ENCODE measurements around the gene KCNAB2.

KCNAB2 gene

GRCh38 chr1:6130036-6130435, 84.3 kb downstream of the KCNAB2 start:
- Histone ChIP-seq H3K36me3 (ENCODE audit: insufficient read depth, low read depth, low read length) (no peaks in the 10 kb centered on the region), H3K4me1 (ENCODE audit: insufficient read depth, low read length) (no peaks in the 10 kb centered on the region; the same call in 1 of the 2 replicates), H3K4me3 (ENCODE audit: low read length) (no peak overlapping the region), H3K9me3 (ENCODE audit: insufficient read depth, low read depth, low read length) (0 out of 2 replicates have a peak, but pooled peaks cover 5% of the 10 kb centered on the region), H3K27ac (ENCODE audit: low read length) (no peak overlapping the region), H3K27me3 (ENCODE audit: insufficient read depth, low read length) (peaks cover 23% of the 10 kb centered on the region), H3K9ac (ENCODE audit: low read depth, low read length) (no peak overlapping the region)

DNA sequence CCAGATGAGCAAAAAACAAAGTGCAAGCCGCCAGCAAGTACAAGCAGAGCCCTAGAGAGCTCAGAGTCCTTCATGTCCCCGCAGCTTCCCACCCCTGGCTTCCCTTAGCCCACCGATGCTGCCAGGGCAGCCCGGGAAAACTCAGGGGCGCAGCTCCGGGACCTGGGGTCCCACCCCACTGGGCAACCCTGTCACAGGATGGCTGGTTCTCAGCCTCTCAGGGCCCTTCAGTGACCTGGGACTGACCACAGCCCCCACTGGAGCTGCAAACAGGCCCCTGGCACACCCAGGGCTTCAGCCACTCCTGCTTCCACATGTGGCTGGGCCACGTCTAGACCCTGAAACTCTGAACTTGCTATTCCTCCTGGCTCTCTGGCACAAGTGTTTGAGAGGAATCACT, 84.9 kb downstream of the KCNAB2 start:
- H3K27ac ChIP-seq (ENCODE audit: low read length): no peak overlapping the region
- no peaks in the 10 kb centered on the region; the same call in 1 of the 2 replicates for H3K4me1 ChIP-seq (ENCODE audit: insufficient read depth, low read length)
- no peaks in the 10 kb centered on the region for H3K36me3 ChIP-seq (ENCODE audit: insufficient read depth, low read depth, low read length)
- H3K9me3 ChIP-seq (ENCODE audit: insufficient read depth, low read depth, low read length): 0 out of 2 replicates have a peak, but pooled peaks cover 5% of the 10 kb centered on the region
- no peak overlapping the region for H3K9ac ChIP-seq (ENCODE audit: low read depth, low read length)
- H3K4me3 ChIP-seq (ENCODE audit: low read length): no peak overlapping the region
- H3K27me3 ChIP-seq (ENCODE audit: insufficient read depth, low read length): peaks cover 23% of the 10 kb centered on the region

DNA sequence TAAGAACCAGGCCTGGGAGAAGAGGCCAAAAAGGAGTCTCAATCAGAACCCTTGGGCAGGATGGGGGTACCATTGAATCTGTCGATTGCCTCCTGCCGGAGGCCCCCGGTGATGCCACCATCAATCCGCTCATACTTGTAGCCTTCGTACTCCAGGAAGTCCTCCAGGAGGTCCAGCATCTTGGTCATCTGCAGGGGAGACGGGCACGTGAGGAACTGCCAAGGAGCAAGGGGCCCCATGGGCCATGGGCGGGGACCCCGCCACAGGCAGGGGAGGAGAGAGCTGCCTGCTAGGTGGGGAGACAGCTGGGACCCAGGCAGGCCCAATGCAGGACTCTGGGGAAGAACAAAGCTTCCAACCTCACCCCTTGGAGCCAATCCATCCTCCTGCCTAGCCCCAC, 85.9 kb downstream of the KCNAB2 start:
- H3K27me3 ChIP-seq (ENCODE audit: insufficient read depth, low read length): peaks cover 23% of the 10 kb centered on the region
- 0 out of 2 replicates have a peak, but pooled peaks cover 5% of the 10 kb centered on the region for H3K9me3 ChIP-seq (ENCODE audit: insufficient read depth, low read depth, low read length)

DNA sequence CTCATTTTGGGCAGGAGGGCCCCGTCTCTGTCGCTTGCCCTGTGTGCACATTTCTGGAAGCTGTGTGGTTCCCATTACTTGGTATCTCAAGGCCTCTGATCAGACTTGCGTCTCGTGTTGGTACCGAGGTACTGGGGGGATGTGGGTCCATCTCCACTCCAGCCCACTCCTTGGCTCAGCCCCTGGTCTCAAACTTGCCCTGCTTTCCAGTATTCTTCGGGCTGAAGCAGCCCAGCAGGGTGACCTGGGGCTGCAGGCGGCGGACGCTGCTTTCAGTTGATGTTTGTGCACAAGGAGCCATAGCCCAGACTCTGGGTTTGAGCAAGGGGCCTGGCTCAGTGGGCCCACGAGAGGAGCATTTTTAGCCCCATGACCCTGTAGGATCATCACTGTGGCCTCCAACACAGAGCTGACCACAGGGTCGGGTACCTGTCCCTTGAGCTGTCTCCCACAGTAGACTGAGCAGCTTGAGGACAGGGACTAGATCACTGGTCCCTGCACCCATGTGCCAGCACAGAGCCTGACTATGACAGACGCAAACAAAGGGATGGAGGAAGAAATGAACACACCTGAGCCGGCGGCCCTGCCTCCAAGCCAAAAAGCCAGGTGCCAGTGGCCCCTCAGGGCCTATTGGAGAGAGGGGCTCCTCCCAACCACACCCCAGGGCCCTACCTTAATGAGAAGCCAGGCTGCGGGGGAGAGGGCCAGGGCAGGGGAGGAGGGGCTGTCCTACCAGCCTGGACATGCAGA, 87.6 kb downstream of the KCNAB2 start:
- H3K27me3 ChIP-seq (ENCODE audit: insufficient read depth, low read length): peaks cover 8% of the 10 kb centered on the region
- no peak overlapping the region for H3K4me3 ChIP-seq (ENCODE audit: low read length)
- no peaks in the 10 kb centered on the region for H3K4me1 ChIP-seq (ENCODE audit: insufficient read depth, low read length)
- H3K27ac ChIP-seq (ENCODE audit: low read length): no peak overlapping the region
- 0 out of 2 replicates have a peak, but pooled peaks cover 5% of the 10 kb centered on the region for H3K9me3 ChIP-seq (ENCODE audit: insufficient read depth, low read depth, low read length)
- H3K9ac ChIP-seq (ENCODE audit: low read depth, low read length): no peak overlapping the region
- no peaks in the 10 kb centered on the region for H3K36me3 ChIP-seq (ENCODE audit: insufficient read depth, low read depth, low read length)

More for the DNA sequence above, 85.9 kb downstream of the KCNAB2 start:
- Histone ChIP-seq H3K36me3 (ENCODE audit: insufficient read depth, low read depth, low read length) (no peaks in the 10 kb centered on the region), H3K9ac (ENCODE audit: low read depth, low read length) (no peak overlapping the region), H3K4me3 (ENCODE audit: low read length) (no peak overlapping the region), H3K4me1 (ENCODE audit: insufficient read depth, low read length) (no peaks in the 10 kb centered on the region; the same call in 1 of the 2 replicates), H3K27ac (ENCODE audit: low read length) (no peak overlapping the region)

GRCh38 chr1:6134206-6134605, 88.5 kb downstream of the KCNAB2 start:
- H3K27me3 ChIP-seq (ENCODE audit: insufficient read depth, low read length): no peaks in the 10 kb centered on the region
- no peaks in the 10 kb centered on the region for H3K36me3 ChIP-seq (ENCODE audit: insufficient read depth, low read depth, low read length)
- no peak overlapping the region for H3K4me3 ChIP-seq (ENCODE audit: low read length)
- H3K27ac ChIP-seq (ENCODE audit: low read length): no peak overlapping the region
- H3K4me1 ChIP-seq (ENCODE audit: insufficient read depth, low read length): no peaks in the 10 kb centered on the region
- H3K9ac ChIP-seq (ENCODE audit: low read depth, low read length): no peak overlapping the region
- H3K9me3 ChIP-seq (ENCODE audit: insufficient read depth, low read depth, low read length): 0 out of 2 replicates have a peak, but pooled peaks cover 5% of the 10 kb centered on the region

DNA sequence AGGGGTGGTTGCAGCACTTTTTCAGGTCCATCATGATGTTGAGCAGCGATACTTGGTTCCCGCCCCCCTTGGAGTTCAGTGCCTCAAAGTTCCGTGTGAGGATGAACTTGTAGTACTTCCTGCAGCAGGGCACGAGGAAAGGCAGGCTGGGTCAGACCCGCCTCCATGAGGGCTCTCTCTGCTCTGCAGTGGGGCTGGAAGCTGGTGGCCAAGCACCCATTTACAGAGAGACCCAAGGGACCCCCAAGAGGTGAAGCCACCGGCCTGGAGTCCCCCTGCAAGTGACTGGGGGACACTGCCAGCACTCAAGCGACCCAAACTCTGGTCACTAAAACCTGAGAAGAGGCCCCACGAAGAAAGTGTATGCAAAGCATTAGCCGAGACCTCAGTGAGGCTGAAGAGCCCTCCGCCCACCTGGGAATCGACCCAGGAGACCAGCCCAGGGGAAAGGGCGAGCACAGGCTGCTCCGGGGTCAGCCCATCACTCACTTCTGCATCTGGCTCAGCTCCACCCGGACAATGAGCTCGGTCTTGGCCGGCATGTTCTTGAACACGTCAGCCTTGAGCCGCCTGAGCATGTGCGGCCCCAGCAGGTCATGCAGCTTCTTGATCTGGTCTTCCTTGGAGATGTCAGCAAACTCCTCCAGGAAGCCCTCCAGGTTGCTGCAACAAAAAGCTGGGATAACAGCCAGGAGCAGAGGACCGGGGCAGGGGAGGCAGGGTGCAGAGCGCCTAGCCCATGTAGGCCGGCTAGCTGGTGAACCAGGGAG, 89.2 kb downstream of the KCNAB2 start:
- no peaks in the 10 kb centered on the region for H3K36me3 ChIP-seq (ENCODE audit: insufficient read depth, low read depth, low read length)
- H3K9ac ChIP-seq (ENCODE audit: low read depth, low read length): no peak overlapping the region
- H3K4me3 ChIP-seq (ENCODE audit: low read length): no peak overlapping the region
- no peak overlapping the region for H3K27ac ChIP-seq (ENCODE audit: low read length)
- H3K27me3 ChIP-seq (ENCODE audit: insufficient read depth, low read length): no peaks in the 10 kb centered on the region
- H3K9me3 ChIP-seq (ENCODE audit: insufficient read depth, low read depth, low read length): 0 out of 2 replicates have a peak, but pooled peaks cover 5% of the 10 kb centered on the region
- no peaks in the 10 kb centered on the region for H3K4me1 ChIP-seq (ENCODE audit: insufficient read depth, low read length)

- H3K4me1 ChIP-seq (ENCODE audit: insufficient read depth, low read length): no peaks in the 10 kb centered on the region
- no peak overlapping the region for H3K27ac ChIP-seq (ENCODE audit: low read length)
- 0 out of 2 replicates have a peak, but pooled peaks cover 5% of the 10 kb centered on the region for H3K9me3 ChIP-seq (ENCODE audit: insufficient read depth, low read depth, low read length)
- H3K9ac ChIP-seq (ENCODE audit: low read depth, low read length): no peak overlapping the region
- no peak overlapping the region for H3K4me3 ChIP-seq (ENCODE audit: low read length)
- H3K27me3 ChIP-seq (ENCODE audit: insufficient read depth, low read length): no peaks in the 10 kb centered on the region
- H3K36me3 ChIP-seq (ENCODE audit: insufficient read depth, low read depth, low read length): no peaks in the 10 kb centered on the region
These were observed 91.0 kb downstream of the KCNAB2 start for GRCh38 chr1:6136516-6137220.

DNA sequence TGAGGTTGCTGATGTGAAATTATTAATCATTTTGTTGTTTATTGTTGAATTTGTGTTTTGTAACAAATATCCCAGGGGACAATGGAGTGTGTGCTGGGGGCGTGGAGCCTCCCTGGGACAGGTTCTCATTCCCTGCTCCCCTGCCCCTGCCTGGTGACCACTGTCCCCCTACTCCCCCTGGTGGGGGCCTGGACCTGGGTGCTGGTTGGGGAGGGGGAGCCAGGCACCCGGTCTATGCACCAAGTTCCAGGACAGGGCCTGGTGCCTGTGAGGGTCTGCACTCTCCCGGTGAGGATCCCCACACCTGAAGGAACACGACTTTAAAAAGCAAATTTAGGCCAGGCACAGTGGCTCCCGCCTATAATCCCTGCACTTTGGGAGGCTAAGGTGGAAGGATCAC, 92.1 kb downstream of the KCNAB2 start:
- H3K4me3 ChIP-seq (ENCODE audit: low read length): no peak overlapping the region
- H3K27me3 ChIP-seq (ENCODE audit: insufficient read depth, low read length): peaks cover 4% of the 10 kb centered on the region; the same call in 1 of the 2 replicates
- no peak overlapping the region for H3K9ac ChIP-seq (ENCODE audit: low read depth, low read length)
- no peaks in the 10 kb centered on the region for H3K4me1 ChIP-seq (ENCODE audit: insufficient read depth, low read length)
- no peaks in the 10 kb centered on the region for H3K36me3 ChIP-seq (ENCODE audit: insufficient read depth, low read depth, low read length)
- H3K27ac ChIP-seq (ENCODE audit: low read length): no peak overlapping the region
- no peaks in the 10 kb centered on the region for H3K9me3 ChIP-seq (ENCODE audit: insufficient read depth, low read depth, low read length)

DNA sequence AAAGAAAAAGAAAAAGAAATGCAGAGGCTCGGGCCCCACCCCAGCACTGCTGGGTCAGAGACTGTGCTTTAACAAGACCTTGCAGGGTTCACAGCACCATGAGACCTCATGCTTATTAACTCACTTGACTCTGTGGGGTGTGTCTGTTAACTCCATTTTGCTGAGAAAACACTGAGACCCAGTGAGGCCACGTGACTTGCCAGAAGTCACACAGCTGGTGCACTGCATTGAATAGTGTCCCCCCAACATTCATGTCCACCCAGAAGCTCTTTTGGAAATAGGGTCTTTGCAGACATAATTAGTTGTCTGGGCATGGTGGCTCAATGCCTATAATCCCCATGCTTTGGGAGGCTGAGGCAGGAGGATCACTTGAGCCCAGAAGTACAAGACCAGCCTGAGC, 94.7 kb downstream of the KCNAB2 start:
- Histone ChIP-seq H3K9me3 (ENCODE audit: insufficient read depth, low read depth, low read length) (no peaks in the 10 kb centered on the region), H3K27ac (ENCODE audit: low read length) (no peak overlapping the region), H3K27me3 (ENCODE audit: insufficient read depth, low read length) (peaks cover 6% of the 10 kb centered on the region), H3K4me3 (ENCODE audit: low read length) (no peak overlapping the region), H3K4me1 (ENCODE audit: insufficient read depth, low read length) (no peaks in the 10 kb centered on the region; the same call in 1 of the 2 replicates), H3K9ac (ENCODE audit: low read depth, low read length) (no peak overlapping the region), H3K36me3 (ENCODE audit: insufficient read depth, low read depth, low read length) (no peaks in the 10 kb centered on the region)

DNA sequence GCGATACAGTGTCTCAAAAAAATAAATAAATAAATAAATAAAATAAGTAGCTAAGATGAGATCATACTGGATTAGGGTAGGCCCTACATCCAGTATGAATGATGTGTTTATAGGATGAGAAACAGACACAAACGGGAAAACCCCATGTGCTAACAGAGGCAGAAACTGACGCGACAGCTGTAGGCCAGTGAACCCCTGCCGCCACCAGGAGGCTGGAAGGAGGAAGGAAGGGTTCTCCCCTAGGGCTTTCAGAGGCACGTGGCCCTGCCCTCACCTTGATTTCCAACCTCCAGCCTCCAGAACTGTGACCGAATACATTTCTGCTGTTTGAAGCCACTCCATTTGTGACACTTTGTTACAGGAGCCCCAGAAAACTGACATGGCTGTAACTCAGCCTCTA, 95.9 kb downstream of the KCNAB2 start:
- no peak overlapping the region for H3K4me3 ChIP-seq (ENCODE audit: low read length)
- H3K4me1 ChIP-seq (ENCODE audit: insufficient read depth, low read length): no peaks in the 10 kb centered on the region; the same call in 1 of the 2 replicates
- H3K27ac ChIP-seq (ENCODE audit: low read length): no peak overlapping the region
- H3K36me3 ChIP-seq (ENCODE audit: insufficient read depth, low read depth, low read length): no peaks in the 10 kb centered on the region
- H3K9ac ChIP-seq (ENCODE audit: low read depth, low read length): no peak overlapping the region
- H3K9me3 ChIP-seq (ENCODE audit: insufficient read depth, low read depth, low read length): no peaks in the 10 kb centered on the region
- H3K27me3 ChIP-seq (ENCODE audit: insufficient read depth, low read length): peaks cover 6% of the 10 kb centered on the region

DNA sequence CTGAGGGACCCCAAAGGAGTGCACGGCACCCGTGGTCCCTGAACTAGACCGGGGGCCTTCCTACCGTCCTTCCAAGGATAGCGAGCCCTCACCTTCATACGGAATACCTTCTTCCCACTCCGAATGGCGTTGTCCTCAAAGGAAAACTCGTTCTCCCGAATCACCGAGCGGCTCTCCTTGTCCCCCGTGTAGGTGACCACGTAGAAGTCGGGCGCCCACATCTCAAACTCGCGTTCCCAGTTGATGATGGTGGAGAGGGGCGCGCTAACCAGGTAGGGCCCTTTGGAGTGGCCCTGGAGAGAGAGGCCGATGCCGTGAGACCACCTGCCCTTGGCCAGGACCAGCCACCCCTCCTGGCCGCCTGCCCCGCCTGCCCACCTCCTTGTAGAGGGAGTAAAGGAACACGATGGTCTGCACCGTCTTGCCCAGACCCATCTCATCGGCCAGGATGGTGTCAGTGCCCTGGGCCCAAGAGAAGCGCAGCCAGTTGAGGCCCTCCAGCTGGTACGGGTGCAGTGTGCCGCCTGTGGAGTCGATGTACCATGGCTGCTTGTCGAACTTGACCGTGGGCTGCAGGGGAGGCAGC, 96.4 kb downstream of the KCNAB2 start:
- H3K9ac ChIP-seq (ENCODE audit: low read depth, low read length): no peak overlapping the region
- H3K4me3 ChIP-seq (ENCODE audit: low read length): no peak overlapping the region
- peaks cover 9% of the 10 kb centered on the region for H3K27me3 ChIP-seq (ENCODE audit: insufficient read depth, low read length)

More for the DNA sequence above, 96.4 kb downstream of the KCNAB2 start:
- H3K4me1 ChIP-seq (ENCODE audit: insufficient read depth, low read length): no peaks in the 10 kb centered on the region; the same call in 1 of the 2 replicates
- no peak overlapping the region for H3K27ac ChIP-seq (ENCODE audit: low read length)
- no peaks in the 10 kb centered on the region for H3K36me3 ChIP-seq (ENCODE audit: insufficient read depth, low read depth, low read length)
- no peaks in the 10 kb centered on the region for H3K9me3 ChIP-seq (ENCODE audit: insufficient read depth, low read depth, low read length)
